A673 (cell line): Measurements from ENCODE around the gene PPP1R16B.

ENCODE experiments used
- CTCF ChIP-seq: fragments of 300-800, 200-600 bp; sonication (generic); conservative IDR thresholded peaks from 2 replicates; pipeline ENCODE4 v1.5.1; 2017; ENCODE audit warnings: low read depth, mild to moderate bottlenecking, antibody characterized with exemption, low read length, moderate library complexity, mixed read lengths
- EZH2 ChIP-seq: fragments of 200-600 bp; sonication (generic); IDR thresholded peaks from 2 replicates; pipeline ENCODE4 v1.6.1; 2017; ENCODE audit warnings: borderline replicate concordance, low read depth, mild to moderate bottlenecking, mixed read lengths, antibody characterized with exemption, low read length; ENCODE audit not compliant: poor library complexity, severe bottlenecking

GRCh38 chr20:38818113-38819065, 12.9 kb downstream of the PPP1R16B start:
- TF ChIP-seq CTCF (no peak), EZH2 (no peak)
